DMS114 treated with DMSO at 0.1 percent for 48 hours (cell line): ENCODE measurements around the gene ZC3H10.
"Not testable (repeated sequence)": the region's sequence is repeated elsewhere in the genome, so short reads cannot be mapped to it uniquely, and the experiment has no call there.

Experiments
- DNase-seq: peaks from one replicate; lab custom pipeline; 2025; ENCODE audit not compliant: unreplicated experiment; lab: John Stamatoyannopoulos, UW

The ZC3H10 gene

GRCh38 chr12:56101045-56101444 lies 17.0 kb upstream of the ZC3H10 start:
- no peak for DNase-seq

GRCh38 chr12:56102683-56103065 lies 15.4 kb upstream of the ZC3H10 start:
- no peak for DNase-seq

- DNase-seq: no peak
These were observed 14.9 kb upstream of the ZC3H10 start for GRCh38 chr12:56103066-56103711.

GRCh38 chr12:56103823-56104108 lies 14.3 kb upstream of the ZC3H10 start:
- no peak for DNase-seq

GRCh38 chr12:56104109-56104814 lies 13.8 kb upstream of the ZC3H10 start, which contains the start of gene PA2G4:
Gene PA2G4 (plus strand): TSS chr12:56104559. CDS start chr12:56104738, 179 bp downstream.
- DNase-seq: peak; percentile 98

GRCh38 chr12:56104815-56105608 lies 13.1 kb upstream of the ZC3H10 start:
- DNase-seq: no peak

- no peak for DNase-seq
These were observed 12.5 kb upstream of the ZC3H10 start for GRCh38 chr12:56105609-56105902.

GRCh38 chr12:56107242-56107641 lies 10.8 kb upstream of the ZC3H10 start:
- DNase-seq: no peak

- DNase-seq: no peak
These were observed 7.5 kb upstream of the ZC3H10 start for GRCh38 chr12:56110571-56110970.

- DNase-seq: no peak
These were observed 4.0 kb upstream of the ZC3H10 start for GRCh38 chr12:56114084-56114483.

- no peak for DNase-seq
These were observed 2.7 kb upstream of the ZC3H10 start for GRCh38 chr12:56115329-56115728.

- peak; percentile 91 for DNase-seq
These were observed 1.6 kb upstream of the ZC3H10 start, which contains the start of gene RPL41 for GRCh38 chr12:56116267-56117081. Gene RPL41 (plus strand): TSS chr12:56116633.

- not testable (repeated sequence) for DNase-seq
These were observed 872 bp upstream of the ZC3H10 start for GRCh38 chr12:56117082-56117706.

GRCh38 chr12:56118688-56119357 lies 757 bp downstream of the ZC3H10 start:
- peak; percentile 65 for DNase-seq

- DNase-seq: peak; percentile 82
These were observed 1.3 kb downstream of the ZC3H10 start for GRCh38 chr12:56119361-56119796.

GRCh38 chr12:56120158-56120846 lies 2.2 kb downstream of the ZC3H10 start:
- DNase-seq: no peak

GRCh38 chr12:56121204-56121870 lies 3.3 kb downstream of the ZC3H10 start:
- no peak for DNase-seq

- no peak for DNase-seq
These were observed 4.6 kb downstream of the ZC3H10 start for GRCh38 chr12:56122637-56123036.

- DNase-seq: no peak
These were observed 6.1 kb downstream of the ZC3H10 start for GRCh38 chr12:56124133-56124532.
